KG1 (cell line): ENCODE results near the gene SH3RF3.
A peak's percentile ranks its signal among the peaks of the same experiment; 100 is the strongest.
"Not testable (repeated sequence)": the region's sequence is repeated elsewhere in the genome, so short reads cannot be mapped to it uniquely, and the experiment has no call there.

Source experiments
- DNase-seq: peaks from one replicate; lab custom pipeline; 2025; lab: John Stamatoyannopoulos, UW

Gene SH3RF3

DNA sequence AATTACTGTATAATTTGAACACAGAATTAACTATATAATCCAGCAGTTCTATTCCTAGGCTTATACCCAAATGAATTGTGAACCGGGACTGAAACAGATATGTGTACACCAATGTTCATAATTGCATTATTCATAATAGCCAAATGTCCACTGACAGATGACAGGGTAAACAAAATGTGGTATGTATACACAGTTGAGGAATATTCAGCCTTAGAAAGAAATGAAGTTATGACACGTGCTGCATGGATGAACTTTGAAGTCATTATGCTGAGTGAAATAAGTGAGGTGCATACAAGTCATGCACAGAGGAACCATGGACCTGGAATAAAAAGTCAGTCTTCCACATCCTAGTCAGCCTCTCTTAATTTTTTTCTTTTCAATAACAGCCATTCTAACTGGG lies 91.9 kb downstream of the SH3RF3 start:
- DNase-seq: no peak

DNA sequence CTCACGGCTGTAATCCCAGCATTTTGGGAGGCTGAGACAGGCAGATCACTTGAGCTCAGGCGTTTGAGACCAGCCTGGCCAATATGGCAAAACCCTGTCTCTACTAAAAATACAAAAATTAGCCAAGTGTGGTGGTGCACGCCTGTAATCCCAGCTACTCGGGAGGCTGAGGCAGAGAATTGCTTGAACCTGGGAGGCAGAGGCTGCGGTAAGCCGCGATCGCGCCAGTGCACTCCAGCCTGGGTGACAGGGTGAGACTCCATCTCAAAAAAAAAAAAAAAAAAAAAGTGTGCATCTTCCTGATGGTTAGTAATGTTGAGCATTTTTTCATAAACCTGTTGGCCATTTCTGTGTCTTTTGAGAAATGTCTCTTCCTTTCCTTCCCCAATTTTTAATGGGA lies 92.3 kb downstream of the SH3RF3 start:
- DNase-seq: not testable (repeated sequence)

DNA sequence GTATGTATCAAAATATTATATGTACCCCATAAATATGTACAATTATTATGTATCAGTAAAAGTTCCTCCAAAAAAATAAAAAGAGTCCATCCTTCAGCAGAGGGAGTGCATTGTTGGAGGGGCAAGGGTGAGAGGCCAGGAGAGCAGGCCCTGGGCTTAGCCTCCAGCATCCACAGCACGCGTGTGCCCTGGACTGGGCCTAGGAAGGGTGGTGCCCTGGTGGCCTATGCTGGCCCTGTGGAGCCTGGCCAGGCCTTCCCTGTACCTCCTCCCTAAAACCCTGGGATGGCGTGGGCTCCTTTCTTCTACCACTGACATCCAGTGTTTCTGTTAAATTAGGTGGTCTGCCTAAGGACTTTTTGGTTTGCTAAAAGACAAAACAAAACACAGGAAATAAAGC lies 93.4 kb downstream of the SH3RF3 start:
- DNase-seq: no peak

DNA sequence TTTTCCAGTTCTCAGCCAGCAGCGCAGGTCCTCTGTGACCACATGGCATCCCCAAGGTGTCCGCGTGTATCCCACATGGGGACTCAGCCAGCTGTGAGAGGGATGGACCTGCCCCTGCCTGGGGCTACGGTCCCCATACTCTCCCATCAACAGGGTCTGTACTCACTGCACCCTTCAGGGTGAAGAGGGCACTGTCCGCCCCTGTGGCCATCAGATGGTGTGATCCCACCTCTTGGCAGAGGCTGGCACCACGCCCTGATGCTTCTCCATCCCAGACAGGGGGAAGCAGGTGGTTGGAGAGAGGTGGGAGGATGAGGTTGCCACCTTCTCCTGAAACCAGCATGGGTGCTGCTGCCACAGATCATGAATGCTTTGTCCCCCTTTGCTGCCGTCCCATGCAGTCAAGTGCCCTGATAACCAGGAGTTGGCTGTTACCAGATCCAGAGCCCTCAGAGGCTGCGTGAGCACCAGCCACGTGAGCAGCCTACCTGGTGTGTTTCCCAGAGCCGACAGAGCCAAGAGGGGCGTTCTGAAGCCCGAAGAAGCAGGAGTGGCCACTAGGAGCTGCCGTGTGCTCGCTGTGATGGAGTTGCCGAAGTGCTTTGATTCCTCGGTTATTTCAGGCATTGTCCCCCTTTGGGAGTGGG lies 93.9 kb downstream of the SH3RF3 start:
- no peak for DNase-seq

DNA sequence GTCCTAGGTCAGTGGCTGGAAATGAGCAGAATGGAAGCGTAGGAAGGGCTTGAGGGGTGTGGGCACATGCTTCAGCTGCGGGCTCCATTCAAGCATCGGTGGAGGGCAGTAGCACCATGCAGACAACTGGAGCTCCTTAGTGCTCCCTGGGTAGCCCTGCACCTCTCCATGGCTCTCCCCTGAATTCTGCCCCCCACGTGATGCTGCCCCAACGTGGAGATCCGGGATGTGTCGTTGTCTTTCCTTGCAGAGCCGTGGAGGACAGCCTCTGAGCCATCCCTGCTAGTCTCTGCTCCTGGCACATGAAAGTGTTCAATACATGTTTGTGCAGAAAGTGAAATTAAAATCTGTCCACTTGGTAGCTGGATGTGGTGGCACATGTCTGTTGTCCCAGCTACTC lies 94.5 kb downstream of the SH3RF3 start:
- DNase-seq: no peak

DNA sequence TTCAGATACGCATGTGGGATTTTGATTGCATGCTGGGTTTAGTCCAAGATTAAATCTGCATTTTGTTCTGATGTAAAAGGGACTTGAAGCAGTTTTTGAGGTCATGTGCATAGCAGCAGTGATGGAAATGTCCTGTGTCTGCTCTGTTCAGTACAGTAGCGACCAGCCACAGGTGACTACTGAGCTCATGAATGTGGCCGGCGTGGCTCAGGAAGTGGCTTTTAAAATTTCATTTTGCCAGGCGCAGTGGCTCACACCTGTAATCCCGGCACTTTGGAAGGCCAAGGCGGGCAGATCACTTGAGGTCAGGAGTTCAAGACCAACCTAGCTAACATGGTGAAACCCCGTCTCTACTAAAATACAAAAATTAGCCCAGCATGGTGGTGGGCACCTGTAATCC lies 95.3 kb downstream of the SH3RF3 start:
- DNase-seq: not testable (repeated sequence)

DNA sequence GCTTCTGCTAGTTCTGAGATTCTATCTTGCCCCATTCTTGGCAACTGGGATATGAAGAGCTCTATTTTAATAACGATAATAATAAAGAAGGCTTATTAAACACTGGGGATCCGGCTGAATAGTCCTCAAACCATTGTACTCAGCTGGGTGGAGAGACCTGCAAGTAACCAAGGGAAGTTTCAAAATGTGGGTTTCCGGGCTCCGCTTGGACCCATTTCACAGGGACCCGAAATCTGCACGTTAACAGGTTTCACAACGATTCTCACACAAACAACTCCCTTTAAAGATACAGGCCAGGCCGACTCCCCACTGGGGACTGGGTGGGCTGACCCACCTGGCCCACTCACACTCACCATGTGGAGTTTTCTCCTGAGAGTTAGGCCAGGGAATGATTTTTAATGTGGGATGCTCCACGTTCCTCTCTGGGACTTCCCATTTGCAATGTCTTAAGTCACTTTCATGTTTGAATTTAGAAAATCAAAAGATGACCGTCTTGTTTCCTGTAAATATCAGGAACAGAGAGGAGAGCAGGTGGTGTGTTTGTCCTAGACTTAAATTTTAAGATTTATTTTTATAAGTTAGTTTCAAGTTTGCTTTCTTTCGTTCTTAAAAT lies 96.3 kb downstream of the SH3RF3 start:
- DNase-seq: no peak

DNA sequence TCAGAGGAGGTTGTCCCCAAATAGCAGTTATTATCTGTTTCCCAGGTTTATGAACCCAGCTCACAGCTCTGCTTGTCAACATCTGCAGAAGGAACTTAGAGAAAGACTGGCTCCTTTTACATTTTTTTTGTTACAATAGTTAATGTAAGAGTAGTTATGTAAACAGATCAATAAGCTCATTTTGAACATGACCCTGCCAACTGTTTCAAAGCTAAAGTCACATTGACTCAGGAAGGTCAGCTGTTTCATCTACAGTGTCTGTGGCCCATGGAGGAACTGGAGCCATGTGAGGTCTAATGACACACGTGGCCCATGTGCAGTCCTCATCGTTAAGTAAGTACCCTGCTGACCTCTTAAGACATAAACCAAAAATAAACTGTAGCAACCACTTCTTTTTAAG lies 97.1 kb downstream of the SH3RF3 start:
- no peak for DNase-seq

DNA sequence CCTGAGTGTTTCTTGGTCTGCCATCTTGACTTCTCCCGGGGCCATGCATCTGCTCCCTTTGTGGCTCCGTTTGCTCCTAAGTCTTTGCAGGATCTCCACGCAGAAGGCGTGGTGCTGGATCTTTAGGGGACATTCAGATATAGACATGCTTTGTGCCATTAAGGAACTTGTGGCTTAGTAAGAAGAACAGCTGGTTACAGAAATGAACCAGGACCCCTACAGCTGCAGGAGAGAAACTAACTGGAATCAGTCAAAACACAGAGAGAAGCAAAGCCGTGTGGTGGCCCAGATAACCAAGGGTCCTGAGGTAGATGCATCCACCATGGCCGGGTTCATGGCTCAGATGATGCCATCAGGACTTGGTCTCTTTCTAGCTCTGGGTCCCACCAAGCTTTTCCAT lies 97.6 kb downstream of the SH3RF3 start:
- DNase-seq: no peak

DNA sequence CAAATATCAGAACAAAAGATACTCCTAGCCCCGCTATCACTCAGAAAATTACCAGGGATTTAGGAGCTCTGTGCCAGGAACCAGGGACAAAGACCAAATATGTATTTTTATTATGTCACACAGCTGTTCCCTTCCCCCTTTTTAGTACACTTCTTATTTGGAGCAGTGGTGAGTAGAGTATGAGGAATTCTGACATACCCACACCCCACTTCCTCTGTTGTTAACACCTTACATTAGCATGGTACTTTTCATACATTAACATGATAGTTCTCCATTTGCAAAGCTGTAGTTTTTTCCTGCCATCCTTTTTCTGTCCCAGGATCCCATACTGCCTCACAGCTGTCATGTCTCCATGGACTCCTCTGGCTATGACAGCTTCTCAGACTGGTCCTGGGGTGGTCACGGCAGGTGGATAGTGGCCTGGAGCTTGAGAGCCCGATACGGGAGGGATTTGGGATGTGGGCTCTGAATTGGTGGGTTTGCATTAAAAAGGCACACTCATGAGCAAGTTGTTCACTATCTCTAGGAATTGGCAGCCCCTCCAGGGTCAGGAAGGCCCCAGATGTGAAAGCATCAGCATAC lies 100.2 kb downstream of the SH3RF3 start:
- DNase-seq: no peak

DNA sequence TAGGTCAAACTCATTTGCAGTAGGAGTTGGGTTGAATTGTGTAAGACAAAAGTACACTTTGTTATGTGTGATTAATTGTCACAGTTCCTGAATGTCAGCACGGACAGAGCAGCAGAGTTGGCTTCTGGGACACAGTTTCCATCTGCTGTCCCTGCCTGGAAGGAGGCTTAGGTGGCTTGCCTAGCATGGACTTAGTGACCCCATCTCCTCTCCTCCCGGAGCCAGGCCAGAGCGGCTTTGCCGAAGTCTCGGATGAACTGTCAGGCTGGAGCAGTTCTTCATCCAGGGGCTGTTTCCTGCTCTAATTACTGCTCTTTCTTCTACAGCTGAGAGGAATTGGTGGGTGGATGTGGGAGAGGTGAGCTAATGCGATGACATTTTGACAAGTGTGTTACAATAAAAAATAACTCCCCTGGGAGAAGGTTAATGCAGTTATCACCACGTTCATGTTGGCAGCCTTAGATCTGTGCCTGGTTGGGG lies 102.0 kb downstream of the SH3RF3 start:
- DNase-seq: no peak

DNA sequence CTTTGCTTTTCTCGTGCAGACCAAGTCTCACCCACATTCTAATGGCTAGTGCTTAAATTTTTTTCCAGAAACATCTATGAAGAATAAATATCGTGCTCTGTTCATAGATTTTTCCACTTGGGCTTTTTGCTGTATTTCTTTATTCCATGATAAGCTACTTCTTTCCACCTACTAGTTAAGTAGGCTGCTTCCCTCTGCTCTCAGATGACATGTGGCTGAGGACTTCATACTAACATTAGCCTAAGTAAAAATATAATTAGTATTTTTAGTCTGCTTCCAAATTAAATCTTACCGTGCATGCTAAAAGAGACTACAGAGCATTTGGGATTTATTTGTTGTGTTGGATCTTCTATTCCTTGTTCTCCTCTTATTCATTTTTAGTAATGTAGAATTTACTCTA lies 102.4 kb downstream of the SH3RF3 start:
- no peak for DNase-seq

DNA sequence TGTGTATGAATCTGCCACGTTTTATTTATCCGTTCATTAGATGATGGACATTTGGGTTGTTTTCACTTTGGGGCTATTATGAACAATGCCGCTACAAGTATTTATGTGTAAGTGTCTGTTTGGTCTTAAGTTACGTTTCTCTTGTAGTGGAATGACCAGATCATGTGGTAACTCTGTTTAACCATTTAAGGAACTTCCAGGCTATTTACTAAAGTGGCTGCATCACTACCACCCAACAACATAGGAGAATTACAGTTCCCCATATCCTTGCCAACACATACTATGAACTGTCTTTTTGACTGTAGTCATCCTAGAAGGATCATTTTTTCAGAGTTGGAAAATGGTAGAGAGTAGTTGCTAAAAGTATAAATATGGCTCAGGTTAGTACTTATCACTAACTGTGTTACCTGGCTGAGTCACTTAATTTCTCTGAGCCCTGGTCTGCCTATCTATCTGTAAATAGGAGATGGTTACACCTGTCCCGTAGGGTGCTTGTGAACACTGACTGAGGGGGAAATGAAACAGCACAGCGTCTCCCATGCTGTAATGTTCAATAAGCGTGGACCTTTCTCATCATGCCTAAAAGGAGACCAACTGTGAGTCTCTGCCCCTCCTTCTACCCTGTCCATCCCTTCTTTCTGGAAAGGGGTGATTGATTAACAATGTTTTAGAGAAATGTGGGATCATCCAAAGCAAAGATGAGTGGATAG lies 103.1 kb downstream of the SH3RF3 start:
- no peak for DNase-seq

DNA sequence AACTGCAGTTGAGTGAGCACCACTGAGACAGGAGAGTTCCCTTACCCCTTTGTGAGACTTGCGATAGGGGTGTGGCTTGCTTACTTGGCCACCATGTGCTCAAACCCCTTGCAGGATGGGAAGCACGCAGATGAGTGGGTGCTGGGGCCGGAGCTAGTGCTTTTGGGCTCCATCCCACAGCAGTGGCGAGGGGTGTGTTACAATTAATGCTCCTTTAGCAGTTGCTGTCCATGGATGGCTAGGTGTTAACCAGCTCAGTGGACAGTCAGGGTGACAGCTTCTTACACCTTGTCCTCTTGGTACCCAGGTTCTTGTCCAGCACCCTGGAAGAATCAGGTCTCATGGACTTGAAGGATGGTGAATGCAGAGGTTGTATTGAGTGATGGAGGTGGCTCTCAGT lies 103.9 kb downstream of the SH3RF3 start:
- DNase-seq: no peak

DNA sequence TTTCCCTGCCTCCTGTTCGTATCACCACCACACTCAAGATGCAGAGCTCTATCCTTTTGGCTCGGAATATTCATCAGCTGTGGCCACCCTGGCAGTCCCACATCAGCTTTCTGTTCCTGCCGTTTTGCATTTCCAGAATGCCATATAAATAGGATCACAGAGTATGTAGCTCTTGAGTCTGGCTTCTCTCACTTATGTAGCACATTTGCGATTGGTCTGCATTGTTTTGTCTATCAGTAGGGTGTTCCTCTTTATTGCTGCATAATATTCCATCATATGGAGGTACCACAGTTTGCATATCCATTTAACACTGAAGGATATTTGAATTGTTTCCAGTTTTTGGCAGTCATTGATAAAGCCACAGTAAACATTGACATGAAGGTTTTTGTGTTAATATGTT lies 104.6 kb downstream of the SH3RF3 start:
- no peak for DNase-seq

DNA sequence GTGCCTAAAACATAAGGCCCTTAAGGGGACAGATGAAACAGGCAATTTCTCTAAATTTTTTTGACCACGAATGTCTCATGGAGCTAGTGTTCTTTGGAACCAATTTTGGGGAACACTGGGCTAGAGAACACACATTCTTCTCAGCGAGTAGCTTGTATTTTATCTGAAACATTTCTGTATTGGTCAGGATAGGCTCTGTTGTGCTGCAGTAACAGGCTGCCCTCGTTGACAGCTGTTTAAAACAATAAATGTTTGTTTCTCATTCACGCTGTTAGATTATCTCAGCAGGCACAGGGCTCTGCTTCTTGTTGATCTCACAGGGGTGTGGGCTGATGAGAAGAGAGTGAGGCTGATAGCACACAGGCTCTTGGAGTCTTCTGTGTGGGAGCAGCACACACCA lies 105.3 kb downstream of the SH3RF3 start:
- no peak for DNase-seq

DNA sequence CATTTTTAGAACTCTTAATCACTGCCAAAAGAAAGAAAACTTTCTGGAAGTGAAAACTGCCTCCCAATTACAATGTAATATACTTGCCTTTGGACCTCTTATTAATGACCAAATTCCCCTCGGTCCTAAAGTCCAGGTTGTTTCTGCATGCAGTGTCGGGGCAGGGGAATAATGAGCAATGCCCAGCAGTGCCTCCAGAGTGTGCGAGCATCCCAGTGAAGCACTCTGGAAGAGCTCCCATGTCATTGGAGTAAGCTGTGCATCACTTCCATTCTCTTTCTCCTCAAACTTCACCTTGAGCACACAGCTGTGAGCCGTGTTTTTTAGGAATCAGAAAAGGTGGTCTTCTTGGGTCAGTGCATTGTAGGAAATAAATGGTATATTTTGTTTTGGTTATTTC lies 107.1 kb downstream of the SH3RF3 start:
- DNase-seq: no peak

DNA sequence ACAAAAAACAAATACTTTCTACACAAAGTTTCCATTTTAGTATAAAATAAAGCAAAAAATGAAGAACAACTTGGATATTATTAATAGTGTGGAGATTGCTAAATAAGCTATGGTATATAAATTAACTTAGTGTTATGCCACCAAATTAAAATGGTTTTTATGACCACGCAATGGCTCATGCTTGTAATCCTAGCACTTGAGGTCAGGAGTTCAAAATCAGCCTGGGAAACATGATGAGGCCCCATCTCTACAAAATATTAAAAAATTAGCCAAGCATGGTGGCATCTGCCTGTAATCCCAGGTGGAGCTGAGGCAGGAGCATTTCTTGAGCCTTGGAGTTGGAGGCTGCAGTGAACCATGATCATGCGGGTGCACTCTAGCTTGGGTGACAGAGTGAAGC lies 108.8 kb downstream of the SH3RF3 start:
- DNase-seq: no peak

DNA sequence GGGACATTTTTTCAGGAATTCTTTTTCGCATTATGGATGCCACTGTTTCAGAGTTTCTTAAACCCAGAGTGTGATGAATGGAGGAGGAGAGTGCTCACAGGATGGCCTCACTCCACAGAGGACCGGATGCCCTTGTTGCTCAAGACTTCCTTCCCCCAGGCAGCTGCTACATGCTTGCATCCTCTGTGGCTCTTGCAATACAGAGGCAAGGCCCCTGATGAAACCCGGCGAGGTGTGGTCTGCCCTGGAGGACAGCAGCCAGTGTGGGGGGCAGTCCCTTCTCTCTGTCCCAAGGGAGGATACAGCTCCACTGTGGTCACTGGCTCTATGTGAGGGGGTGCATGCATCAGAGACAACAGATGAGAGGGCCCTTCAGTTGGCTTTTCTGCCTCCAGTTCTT lies 109.6 kb downstream of the SH3RF3 start:
- peak; percentile 80 for DNase-seq

DNA sequence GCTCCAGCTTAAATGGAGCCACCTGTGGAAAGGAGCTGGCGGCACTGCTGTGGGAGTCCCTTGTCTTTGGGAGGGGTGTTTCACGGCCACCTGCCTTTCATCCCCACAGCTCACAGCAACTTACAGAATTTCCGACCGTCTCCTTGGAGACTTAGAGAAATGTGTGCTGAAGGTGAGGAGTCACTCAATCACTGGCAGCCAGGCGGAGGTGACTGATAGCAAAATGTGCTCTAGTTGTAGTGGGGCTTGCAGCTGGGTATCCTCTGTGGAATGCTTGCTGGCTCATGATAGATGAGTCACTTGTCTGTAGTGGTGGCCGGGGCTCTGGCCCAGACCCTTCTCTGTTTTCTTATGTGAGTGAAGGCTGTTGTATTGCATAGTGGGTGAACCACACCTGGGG lies 110.7 kb downstream of the SH3RF3 start:
- DNase-seq: no peak

DNA sequence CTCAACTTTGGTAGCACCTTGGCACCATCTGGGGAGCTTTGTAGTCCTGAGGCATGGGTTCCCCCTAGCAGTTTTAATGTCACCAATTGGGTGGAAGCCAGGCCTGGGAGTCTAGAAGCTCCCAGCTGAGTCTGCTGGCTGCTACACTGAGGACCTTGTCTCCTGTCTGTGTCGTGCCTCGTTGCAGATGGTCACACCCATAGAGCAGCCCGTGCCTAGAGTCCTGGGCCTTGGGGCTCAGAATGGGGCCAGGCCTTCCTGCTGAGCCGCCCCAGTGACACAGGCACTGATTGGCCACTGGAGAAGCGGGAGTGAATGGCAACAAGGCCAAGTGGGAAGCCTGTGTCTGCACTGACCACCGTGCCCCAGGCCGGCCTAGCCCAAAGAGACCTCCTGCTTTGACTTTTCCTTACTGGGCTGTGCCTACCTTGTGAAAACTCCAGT lies 113.2 kb downstream of the SH3RF3 start:
- no peak for DNase-seq

DNA sequence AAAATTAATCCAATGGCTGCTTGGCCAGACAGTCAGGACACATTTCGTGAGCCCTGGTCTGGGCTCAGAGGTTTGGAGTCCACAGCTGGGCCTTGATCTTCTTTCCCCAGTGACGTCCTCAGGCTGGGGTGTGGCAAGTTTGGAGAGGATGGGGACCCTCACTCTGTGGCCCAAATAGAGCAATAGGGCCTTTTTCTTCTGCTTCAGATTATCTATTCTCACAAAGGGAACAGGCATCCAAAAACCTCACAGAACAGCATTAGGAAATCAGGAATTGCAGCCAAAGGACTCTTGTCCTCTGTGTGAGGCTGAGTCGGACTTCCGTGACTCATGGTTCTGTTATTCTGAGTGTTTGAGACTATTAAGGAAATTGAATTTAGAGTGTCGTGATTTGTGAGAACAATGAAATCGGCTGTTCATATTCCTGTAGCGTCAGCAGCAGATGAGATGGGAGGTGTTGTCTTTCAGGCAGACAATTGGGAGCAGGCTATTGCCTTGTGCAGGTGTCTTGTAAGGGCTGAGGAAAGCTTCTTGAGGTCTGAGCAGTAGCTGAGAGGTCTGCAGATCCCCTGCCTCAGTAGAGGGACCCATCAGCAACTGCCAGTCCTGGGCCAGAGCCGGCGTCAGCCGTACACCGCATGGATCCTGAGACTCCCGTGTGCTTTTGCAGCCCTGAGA lies 113.8 kb downstream of the SH3RF3 start:
- DNase-seq: no peak
